ENCODE results near the gene DPYSL4. TPM values are rescaled to one million over a fixed set of nuclear protein-coding genes. Genes with fewer than 3 reads are reported as not detected.

DPYSL4 gene
- total RNA-seq, 3 donors from 2014 or later (not counting 1 experiment from before 2014, with no cell fraction given): 0.40 to 1.3 (median 1.0) TPM

DNA sequence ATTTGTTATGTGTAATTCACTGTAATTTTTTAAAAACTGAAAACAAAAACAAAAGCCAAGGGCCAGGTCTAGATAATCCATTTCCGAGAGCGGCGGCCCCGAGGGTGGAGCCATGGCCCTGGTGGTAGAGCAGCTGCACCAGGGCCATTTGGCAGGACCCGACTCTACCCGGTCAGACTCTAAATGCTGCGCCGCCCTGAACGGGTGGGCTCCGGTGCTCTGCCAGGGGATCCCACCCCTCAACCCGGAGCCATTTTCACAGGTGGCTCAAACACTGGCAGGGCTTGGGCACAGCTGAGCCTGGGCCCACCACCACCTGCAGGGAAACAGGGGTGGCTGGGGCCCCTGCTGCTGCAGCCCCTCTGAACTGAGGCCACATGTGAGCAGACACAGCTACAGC, 56.9 kb downstream of the DPYSL4 start:
- H3K27ac ChIP-seq (ENCODE audit: low read length): no peak overlapping the region
- H3K9me3 ChIP-seq (ENCODE audit: control insufficient read depth, insufficient read depth, low read length): no peaks in the 10 kb centered on the region
- intact Hi-C loops (cut with micrococcal nuclease): no loop called here
- Mint-ChIP-seq H3K27ac (no peak overlapping the region), H3K4me1 (peaks cover 0 to 3% of the 10 kb centered on the region in 2 donors), H3K9me3 (no peaks in the 10 kb centered on the region), H3K4me3 (no peak overlapping the region), H3K36me3 (no peaks in the 10 kb centered on the region), H3K27me3 (ENCODE audit: low read depth in 2 of 2) (no peaks in the 10 kb centered on the region)
- no peak for ATAC-seq
- no peaks in the 10 kb centered on the region for H3K36me3 ChIP-seq (ENCODE audit: control insufficient read depth, insufficient read depth, low read length)
- H3K4me1 ChIP-seq (ENCODE audit: control insufficient read depth, insufficient read depth, low read length): peaks cover 4% of the 10 kb centered on the region
- no peaks in the 10 kb centered on the region for H3K27me3 ChIP-seq (ENCODE audit: control insufficient read depth, insufficient read depth, low read length)
- DNase-seq: no peak
- 94% methylated on average over 11 of the region's 11 CpGs for WGBS (ENCODE audit: insufficient coverage)
- no peak overlapping the region for H3K4me3 ChIP-seq (ENCODE audit: low read length)
- TF ChIP-seq, protein P1, sequence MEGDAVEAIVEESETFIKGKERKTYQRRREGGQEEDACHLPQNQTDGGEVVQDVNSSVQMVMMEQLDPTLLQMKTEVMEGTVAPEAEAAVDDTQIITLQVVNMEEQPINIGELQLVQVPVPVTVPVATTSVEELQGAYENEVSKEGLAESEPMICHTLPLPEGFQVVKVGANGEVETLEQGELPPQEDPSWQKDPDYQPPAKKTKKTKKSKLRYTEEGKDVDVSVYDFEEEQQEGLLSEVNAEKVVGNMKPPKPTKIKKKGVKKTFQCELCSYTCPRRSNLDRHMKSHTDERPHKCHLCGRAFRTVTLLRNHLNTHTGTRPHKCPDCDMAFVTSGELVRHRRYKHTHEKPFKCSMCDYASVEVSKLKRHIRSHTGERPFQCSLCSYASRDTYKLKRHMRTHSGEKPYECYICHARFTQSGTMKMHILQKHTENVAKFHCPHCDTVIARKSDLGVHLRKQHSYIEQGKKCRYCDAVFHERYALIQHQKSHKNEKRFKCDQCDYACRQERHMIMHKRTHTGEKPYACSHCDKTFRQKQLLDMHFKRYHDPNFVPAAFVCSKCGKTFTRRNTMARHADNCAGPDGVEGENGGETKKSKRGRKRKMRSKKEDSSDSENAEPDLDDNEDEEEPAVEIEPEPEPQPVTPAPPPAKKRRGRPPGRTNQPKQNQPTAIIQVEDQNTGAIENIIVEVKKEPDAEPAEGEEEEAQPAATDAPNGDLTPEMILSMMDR (IDR thresholded peaks at IDR 0.05): no peak

DNA sequence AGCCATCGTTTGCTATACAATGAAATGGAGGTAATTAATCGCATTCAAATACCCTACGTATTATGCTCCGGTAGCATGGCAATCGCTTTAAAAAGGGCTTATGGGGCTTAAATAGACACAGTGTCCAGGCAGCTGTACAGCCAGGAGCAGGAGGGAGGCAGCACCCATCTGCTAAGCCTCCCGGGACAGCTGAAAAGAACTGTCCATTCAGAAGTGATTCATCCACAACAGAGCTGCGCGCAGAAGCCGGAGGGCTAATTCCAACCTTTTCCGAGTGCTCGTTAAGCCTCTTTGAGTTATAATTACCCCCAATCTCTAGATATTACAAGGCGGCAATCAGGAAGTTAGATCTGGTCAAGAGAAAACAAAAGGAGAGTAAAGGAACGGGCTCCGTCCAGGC, 58.3 kb downstream of the DPYSL4 start:
- H3K4me1 Mint-ChIP-seq: no peaks in the 10 kb centered on the region
- intact Hi-C loops (cut with micrococcal nuclease): no loop called here
- TF ChIP-seq, protein P1 (IDR thresholded peaks at IDR 0.05): no peak
- no peaks in the 10 kb centered on the region for H3K27me3 Mint-ChIP-seq (ENCODE audit: low read depth in 2 of 2)
- no peaks in the 10 kb centered on the region for H3K9me3 Mint-ChIP-seq
- Histone ChIP-seq H3K36me3 (ENCODE audit: control insufficient read depth, insufficient read depth, low read length) (no peaks in the 10 kb centered on the region), H3K27ac (ENCODE audit: low read length) (no peak overlapping the region), H3K4me1 (ENCODE audit: control insufficient read depth, insufficient read depth, low read length) (peaks cover 5% of the 10 kb centered on the region), H3K9me3 (ENCODE audit: control insufficient read depth, insufficient read depth, low read length) (no peaks in the 10 kb centered on the region), H3K27me3 (ENCODE audit: control insufficient read depth, insufficient read depth, low read length) (no peaks in the 10 kb centered on the region), H3K4me3 (ENCODE audit: low read length) (no peak overlapping the region)
- WGBS (ENCODE audit: insufficient coverage): 97% methylated on average over 14 of the region's 14 CpGs
- DNase-seq (no peak), ATAC-seq (no peak)
- no peak overlapping the region for H3K27ac Mint-ChIP-seq
- H3K36me3 Mint-ChIP-seq: no peaks in the 10 kb centered on the region
- no peak overlapping the region for H3K4me3 Mint-ChIP-seq

DNA sequence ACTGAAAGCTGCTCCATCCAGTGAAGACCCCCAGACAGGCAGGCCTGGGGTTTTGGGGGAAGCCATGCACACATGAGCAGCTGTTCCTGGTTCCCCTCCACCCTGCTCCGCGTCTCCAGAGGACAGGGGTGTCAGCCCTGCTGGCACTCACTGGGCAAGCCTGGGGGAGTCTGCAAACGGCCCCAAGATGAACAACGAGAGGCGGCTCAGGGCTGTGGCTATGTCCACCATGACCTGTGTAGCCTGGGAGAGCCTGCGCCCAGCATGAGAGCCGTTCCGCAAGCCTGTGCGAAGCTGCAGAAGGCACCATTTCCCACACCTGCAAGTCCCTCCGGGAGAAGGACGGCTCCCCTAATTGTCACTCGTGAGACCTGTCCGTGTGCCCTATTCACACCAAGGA, 59.5 kb downstream of the DPYSL4 start:
- H3K4me3 Mint-ChIP-seq: no peak overlapping the region
- 94% methylated on average over 13 of the region's 13 CpGs for WGBS (ENCODE audit: insufficient coverage)

DNA sequence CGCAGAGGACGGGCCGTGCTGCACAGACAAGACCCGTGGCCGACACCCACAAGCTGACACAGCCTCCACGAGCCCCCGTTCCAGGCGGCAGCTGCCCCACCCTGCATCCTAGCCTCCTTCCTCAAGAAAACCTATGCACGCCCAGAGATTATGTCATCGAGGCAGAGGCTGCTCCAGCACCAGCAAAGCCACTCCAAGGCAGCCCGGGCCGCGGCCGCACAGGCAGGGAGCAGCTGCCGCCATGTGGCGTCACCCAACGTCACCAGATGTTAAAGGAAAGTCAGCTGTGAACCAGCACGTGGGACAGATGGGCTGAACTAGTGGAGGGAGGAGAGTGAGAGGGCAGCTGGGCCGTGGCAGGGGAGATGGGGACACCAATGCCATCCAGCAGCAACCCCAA, 61.2 kb downstream of the DPYSL4 start:
- peaks cover 5% of the 10 kb centered on the region for H3K4me1 ChIP-seq (ENCODE audit: control insufficient read depth, insufficient read depth, low read length)
- no peaks in the 10 kb centered on the region for H3K27me3 Mint-ChIP-seq (ENCODE audit: low read depth in 2 of 2)
- no peak overlapping the region for H3K4me3 ChIP-seq (ENCODE audit: low read length)
- H3K36me3 ChIP-seq (ENCODE audit: control insufficient read depth, insufficient read depth, low read length): no peaks in the 10 kb centered on the region
- 84% methylated on average over 19 of the region's 19 CpGs for WGBS (ENCODE audit: insufficient coverage)
- TF ChIP-seq, protein P1 (IDR thresholded peaks at IDR 0.05): no peak
- no peak overlapping the region for H3K27ac ChIP-seq (ENCODE audit: low read length)
- no peak for ATAC-seq
- H3K36me3 Mint-ChIP-seq: no peaks in the 10 kb centered on the region
- H3K4me1 Mint-ChIP-seq: peaks cover 0 to under 1% of the 10 kb centered on the region in 2 donors
- no peaks in the 10 kb centered on the region for H3K27me3 ChIP-seq (ENCODE audit: control insufficient read depth, insufficient read depth, low read length)
- H3K4me3 Mint-ChIP-seq: peak overlapping the region; percentile 50
- intact Hi-C loops (cut with micrococcal nuclease): no loop called here
- H3K27ac Mint-ChIP-seq: no peak overlapping the region
- H3K9me3 ChIP-seq (ENCODE audit: control insufficient read depth, insufficient read depth, low read length): no peaks in the 10 kb centered on the region
- no peak for DNase-seq
- no peaks in the 10 kb centered on the region for H3K9me3 Mint-ChIP-seq

More for the DNA sequence above, 59.5 kb downstream of the DPYSL4 start:
- no peak for ATAC-seq
- Histone ChIP-seq H3K27me3 (ENCODE audit: control insufficient read depth, insufficient read depth, low read length) (no peaks in the 10 kb centered on the region), H3K27ac (ENCODE audit: low read length) (no peak overlapping the region), H3K4me1 (ENCODE audit: control insufficient read depth, insufficient read depth, low read length) (peaks cover 5% of the 10 kb centered on the region), H3K36me3 (ENCODE audit: control insufficient read depth, insufficient read depth, low read length) (no peaks in the 10 kb centered on the region), H3K4me3 (ENCODE audit: low read length) (no peak overlapping the region), H3K9me3 (ENCODE audit: control insufficient read depth, insufficient read depth, low read length) (no peaks in the 10 kb centered on the region)
- no peak for DNase-seq
- Mint-ChIP-seq H3K4me1 (no peaks in the 10 kb centered on the region), H3K36me3 (no peaks in the 10 kb centered on the region), H3K27ac (no peak overlapping the region), H3K9me3 (no peaks in the 10 kb centered on the region), H3K27me3 (ENCODE audit: low read depth in 2 of 2) (no peaks in the 10 kb centered on the region)
- intact Hi-C loops (cut with micrococcal nuclease): no loop called here
- TF ChIP-seq, protein P1 (IDR thresholded peaks at IDR 0.05): no peak

All from natural killer cell (primary cell).